HG03521 (cell line): ENCODE data around the gene RERE.

Source experiments
- ATAC-seq: cut with Tn5 transposase; IDR thresholded peaks from one replicate; pipeline ENCODE4 v1.9.1; 2021; ENCODE audit warnings: mild to moderate bottlenecking, moderate library complexity; ENCODE audit not compliant: unreplicated experiment

Gene RERE

GRCh38 chr1:8587784-8588183, 229.7 kb downstream of the RERE start:
- no peak for ATAC-seq

DNA sequence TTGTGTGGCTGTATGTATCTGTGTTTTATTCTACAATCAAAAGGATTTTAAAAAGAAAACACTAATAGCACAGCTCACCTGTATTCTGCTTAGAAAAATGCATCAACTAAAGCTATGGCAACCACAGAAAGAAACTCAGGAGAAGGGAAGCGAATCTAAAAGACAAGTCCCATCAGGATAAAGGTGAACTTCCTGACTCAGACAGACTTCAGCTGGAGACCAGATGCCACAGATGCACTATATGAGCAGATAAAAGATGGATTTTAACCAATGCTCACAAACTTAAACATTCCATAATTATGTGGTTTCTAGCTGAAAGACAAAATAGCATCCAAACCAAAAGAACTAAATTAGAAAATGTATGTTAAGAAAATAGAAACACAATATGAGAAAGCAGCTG, 231.0 kb downstream of the RERE start:
- ATAC-seq: no peak

- ATAC-seq: no peak
Measured at GRCh38 chr1:8584316-8584715, 233.1 kb downstream of the RERE start.

DNA sequence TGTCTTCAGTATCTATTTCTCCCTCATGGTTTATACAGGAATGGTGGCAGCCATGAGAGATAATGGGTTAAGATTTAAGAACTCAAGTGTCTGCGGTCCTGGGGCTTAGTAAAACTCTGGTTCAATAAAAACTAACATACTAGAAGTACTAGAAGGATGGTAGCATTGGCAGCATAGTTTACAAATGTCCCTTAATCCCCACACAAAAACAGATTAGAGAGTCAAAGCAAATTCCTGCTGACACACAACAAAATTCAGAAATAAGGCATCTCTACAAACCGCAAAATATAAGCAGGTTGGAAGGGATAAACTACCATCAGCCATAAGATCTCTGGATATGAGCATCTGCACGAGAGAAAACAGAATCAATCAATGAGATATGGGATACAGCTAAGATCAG, 234.4 kb downstream of the RERE start:
- ATAC-seq: no peak

- ATAC-seq: no peak
Measured at GRCh38 chr1:8580566-8580965, 236.9 kb downstream of the RERE start.

DNA sequence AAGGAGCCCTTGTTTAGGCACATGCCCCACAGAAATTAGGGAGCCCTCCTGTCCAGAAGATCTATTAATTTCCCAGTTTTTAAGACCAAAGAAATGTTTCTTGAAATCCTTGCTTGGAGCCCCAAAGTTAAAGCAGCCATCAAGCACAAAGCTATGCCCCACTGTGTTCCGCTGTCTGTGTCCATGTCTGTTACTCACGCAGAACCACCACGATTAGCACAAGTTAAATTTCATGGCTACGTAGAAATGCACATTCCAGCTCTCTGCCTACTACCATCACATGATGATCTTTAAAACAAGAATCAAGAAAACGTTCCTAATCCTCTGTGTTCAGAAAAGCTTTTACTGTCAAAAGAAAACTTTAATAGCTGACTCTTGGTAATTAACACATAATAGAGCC, 238.5 kb downstream of the RERE start:
- ATAC-seq: no peak

GRCh38 chr1:8578132-8578877, 239.1 kb downstream of the RERE start:
- ATAC-seq: no peak

DNA sequence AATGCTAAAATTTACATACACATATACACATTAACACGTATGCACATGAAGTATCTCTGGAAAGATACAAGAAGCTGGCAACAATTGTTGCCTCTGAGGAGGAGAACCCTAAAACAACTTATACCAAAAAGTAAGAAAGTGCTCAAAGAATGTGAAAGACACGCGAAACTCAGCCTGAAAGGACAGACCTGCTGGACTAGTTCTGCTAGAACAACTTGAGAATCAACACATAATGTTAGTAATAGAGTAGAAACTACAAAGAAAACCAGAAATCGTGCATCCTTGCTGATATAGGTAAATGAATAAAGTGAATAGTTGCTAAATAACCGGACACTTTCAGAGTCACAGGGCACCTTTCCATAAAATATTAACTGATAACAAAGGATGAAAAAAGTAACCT, 242.5 kb downstream of the RERE start:
- ATAC-seq: no peak

GRCh38 chr1:8572106-8572505, 245.3 kb downstream of the RERE start:
- no peak for ATAC-seq

GRCh38 chr1:8571200-8571984, 246.0 kb downstream of the RERE start:
- no peak for ATAC-seq

DNA sequence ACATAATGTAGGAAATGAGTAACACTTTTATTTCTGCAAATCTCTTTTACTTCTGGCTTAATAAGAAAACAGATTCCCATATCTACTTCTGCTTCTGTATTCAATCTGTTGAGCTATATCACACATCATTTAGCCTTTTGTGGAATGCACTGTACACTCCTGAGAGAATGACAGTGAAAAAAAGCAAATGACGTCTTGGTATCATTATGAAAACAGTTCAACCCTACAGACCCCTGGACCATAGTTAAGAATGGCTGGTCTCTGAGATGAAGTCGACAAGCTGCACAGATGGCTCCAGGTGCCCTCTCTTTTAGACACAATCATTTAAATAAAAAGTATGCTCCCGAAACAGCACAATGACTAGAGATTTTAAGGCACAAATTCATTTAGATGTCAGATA, 247.0 kb downstream of the RERE start:
- ATAC-seq: no peak

DNA sequence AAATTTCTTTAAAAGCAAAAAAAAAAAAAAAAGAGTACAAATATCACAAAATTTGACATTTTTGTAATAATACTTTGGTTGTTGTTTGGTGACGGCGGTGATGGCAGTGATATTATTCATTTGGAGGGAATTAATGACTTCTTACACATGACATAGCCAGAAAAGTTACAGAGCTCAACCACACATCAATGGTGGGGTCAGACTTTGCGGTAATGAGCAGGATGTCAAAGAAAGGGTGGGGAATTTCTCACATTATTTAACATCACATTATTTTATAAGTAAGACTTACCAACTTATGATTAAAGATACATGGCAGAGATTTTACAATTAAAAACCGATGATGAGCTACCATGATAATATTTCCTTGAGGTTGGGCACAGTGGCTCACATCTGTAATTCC, 248.2 kb downstream of the RERE start:
- no peak for ATAC-seq

- no peak for ATAC-seq
Measured at GRCh38 chr1:8568837-8569236, 248.6 kb downstream of the RERE start.

- no peak for ATAC-seq
Measured at GRCh38 chr1:8567146-8567545, 250.3 kb downstream of the RERE start.

DNA sequence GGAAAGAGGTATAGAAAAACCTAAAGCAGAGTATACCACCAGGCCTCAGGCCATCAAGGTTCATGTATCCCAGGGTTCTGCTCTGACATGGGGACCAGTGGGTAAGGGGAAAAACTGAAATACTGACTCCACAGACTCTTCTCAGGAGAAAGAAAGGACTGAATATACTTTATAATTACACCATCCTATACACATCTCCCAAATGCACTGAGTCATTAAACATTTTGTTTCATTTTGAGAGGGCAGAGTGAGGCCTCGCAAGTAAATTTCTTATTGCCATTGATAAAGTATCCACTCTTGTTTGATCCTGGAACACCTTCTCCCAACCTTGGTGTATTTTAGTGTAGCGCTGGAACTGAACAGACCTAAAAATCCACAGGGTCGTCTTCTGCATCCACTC, 251.6 kb downstream of the RERE start:
- no peak for ATAC-seq

GRCh38 chr1:8563944-8564537, 253.4 kb downstream of the RERE start:
- ATAC-seq: no peak

DNA sequence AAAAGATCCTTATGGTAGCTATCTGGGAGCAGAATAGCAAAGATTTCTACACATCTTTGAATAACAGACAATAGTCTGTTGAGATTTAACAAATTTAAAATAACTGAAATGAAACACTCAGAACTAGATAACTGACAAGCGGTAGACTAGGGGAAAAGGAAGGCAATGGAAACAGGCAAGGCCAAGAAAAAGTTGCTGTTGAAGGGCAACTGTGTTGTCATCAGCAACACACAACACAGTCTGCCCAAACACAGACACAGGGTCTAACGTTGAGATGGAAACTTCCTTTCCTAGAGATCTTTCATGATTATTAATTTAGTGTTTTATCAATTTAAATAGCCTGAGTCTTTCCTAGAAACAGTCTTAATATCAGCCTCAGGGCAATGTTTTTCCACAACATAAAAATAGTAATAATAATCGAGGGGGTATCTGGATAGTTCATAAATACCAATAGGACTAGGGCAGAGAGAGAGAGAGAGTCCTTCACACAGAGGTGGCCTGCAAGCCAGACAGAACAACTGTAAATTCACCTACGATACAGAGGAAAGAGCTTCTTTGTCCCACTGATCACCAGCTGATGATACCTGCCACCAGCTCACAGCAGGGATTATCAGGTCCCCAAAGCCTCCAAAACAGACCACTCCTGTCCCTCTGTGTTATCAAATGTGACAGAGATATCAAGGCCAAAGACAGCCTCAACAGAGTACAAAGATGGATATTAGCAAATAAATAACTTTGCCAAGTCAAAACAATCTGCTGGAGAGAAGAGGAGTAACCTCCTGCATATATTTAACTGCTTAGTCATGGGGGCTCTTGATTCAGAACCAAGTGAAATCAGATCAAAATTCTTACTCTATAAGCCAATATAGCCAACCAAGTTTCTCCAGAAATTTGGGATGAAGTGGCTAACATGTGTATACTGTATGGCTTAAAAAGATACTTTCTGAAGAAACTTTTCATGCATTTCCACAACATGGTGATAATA, 254.3 kb downstream of the RERE start:
- no peak for ATAC-seq

- ATAC-seq: no peak
Measured at GRCh38 chr1:8562222-8562621, 255.2 kb downstream of the RERE start.

GRCh38 chr1:8560611-8561544, 256.6 kb downstream of the RERE start:
- ATAC-seq: no peak

DNA sequence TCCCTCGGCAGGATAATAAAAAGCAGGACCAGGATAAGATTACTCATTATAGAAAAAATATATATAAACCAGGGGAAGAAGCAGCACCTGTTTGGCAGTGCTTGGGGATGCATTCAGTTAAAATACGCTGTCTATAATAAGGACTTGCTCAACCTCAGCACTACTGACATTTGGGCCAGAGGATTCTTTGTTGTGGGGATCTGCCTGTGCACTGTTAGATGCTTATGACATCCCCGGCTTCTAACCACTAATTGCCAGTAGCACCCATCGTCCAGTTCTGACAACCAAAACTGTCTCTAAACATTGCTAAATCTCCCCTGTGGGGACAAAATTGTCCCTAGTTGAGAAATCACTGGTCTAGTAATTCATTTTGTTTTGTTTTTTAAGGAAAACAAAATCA, 257.4 kb downstream of the RERE start:
- no peak for ATAC-seq
